H1 (cell line): ENCODE measurements around the gene VSX1. TPM values are rescaled to one million over a fixed set of nuclear protein-coding genes. Genes with fewer than 3 reads are reported as not detected.

Experiments
- CEBPB ChIP-seq: IDR thresholded peaks from 2 replicates; pipeline ENCODE4 v1.6.1; 2012; ENCODE audit warnings: low read depth, low read length
- GTF2F1 ChIP-seq: IDR thresholded peaks from 2 replicates; pipeline ENCODE4 v1.6.1; 2012; ENCODE audit warnings: low read depth, low read length, improper control_type of control experiment, borderline replicate concordance
- KDM4A ChIP-seq: IDR thresholded peaks from one replicate; pipeline ENCODE4 v1.7.1; 2012; ENCODE audit warnings: low read depth, mild to moderate bottlenecking, moderate library complexity, low read length, inconsistent platforms; ENCODE audit not compliant: severe bottlenecking
- KDM5A ChIP-seq: fragments of 200-600 bp; IDR thresholded peaks from 2 replicates; pipeline ENCODE4 v1.7.1; 2012; ENCODE audit warnings: mild to moderate bottlenecking, low read length, inconsistent platforms, mixed read lengths
- PHF8 ChIP-seq: fragments of 200-600 bp; sonication (generic); conservative IDR thresholded peaks from 2 replicates; pipeline ENCODE4 v1.7.1; 2012; ENCODE audit warnings: low read depth, mild to moderate bottlenecking, inconsistent platforms, low read length, moderate library complexity
- RNF2 ChIP-seq: fragments of 200-900, 300-1000 bp; sonication (generic); IDR thresholded peaks from 2 replicates; pipeline ENCODE4 v1.7.1; 2016; ENCODE audit warnings: borderline replicate concordance, low read depth, mild to moderate bottlenecking, antibody characterized with exemption, low read length; ENCODE audit not compliant: poor library complexity, severe bottlenecking; ENCODE audit errors: missing control alignments
- TBP ChIP-seq: IDR thresholded peaks from 2 replicates; pipeline ENCODE4 v1.6.1; 2011; ENCODE audit warnings: low read depth, low read length, improper control_type of control experiment
- YY1 ChIP-seq: IDR thresholded peaks from 2 replicates; pipeline ENCODE4 v1.6.1; 2011; ENCODE audit warnings: low read depth, mild to moderate bottlenecking, low read length
- polyA plus RNA-seq, 7 experiments: library from polyadenylated mRNA; depleted of rRNA in 3 of 7; stranded (reverse) in 5 of 7; unstranded in 2 of 7; fragments of >200 nt in 5 of 7; fragments of 200-250 nt in 2 of 7; gene quantifications; 1 replicate in 5 of 7; 2 replicates in 1 of 7; 4 replicates in 1 of 7; pipeline versions ENCODE4 v1.2.1 to v1.2.3, GENCODE V29; 2011 to 2013; ENCODE audit warnings: missing spikeins in 2 of 7, mixed read lengths in 2 of 7
- total RNA-seq: library from RNA; stranded (reverse); fragmentation: NEBNext Ultra II Directional; extraction: Animal tissue kit (Norgen Biotek cat#: 25700); gene quantifications from 2 replicates; pipeline ENCODE4 v1.2.1, GENCODE V29; 2021

The VSX1 gene
- total and polyA plus RNA-seq, 2 of the 8 experiments (the other 6 are each of a cell fraction or from before 2014, with no cell fraction given), result 0.14 TPM; not detected in 1

GRCh38 chr20:25063981-25064380, 18.0 kb downstream of the VSX1 start (continued):
- no peak for TF ChIP-seq KDM5A
- TF ChIP-seq RNF2, result no peak
- no peak for TF ChIP-seq CEBPB
- TF ChIP-seq KDM4A, result no peak
- no peak for TF ChIP-seq YY1
- no peak for TF ChIP-seq GTF2F1
- no peak for TF ChIP-seq TBP
- TF ChIP-seq PHF8, result no peak
